Lung (tissue), 12 donors: ENCODE measurements around the gene TCF7. TPM values are rescaled to one million over a fixed set of nuclear protein-coding genes. Genes with fewer than 3 reads are reported as not detected.

Experiments used
- ATAC-seq: fragments of 200-7000 bp; cut with Tn5 transposase; one replicate; pipeline ENCODE4 v1.9.1; 2020; ENCODE audit warnings: moderate number of reproducible peaks; ENCODE audit not compliant: insufficient read depth, low FRiP score
- DNase-seq, 3 donors: peaks; one replicate each; pipeline ENCODE4 v3.0.0-alpha.2; 2013 to 2017
- H3K27ac ChIP-seq, 2 donors: one replicate each; pipeline ENCODE4 v1.5.1; 2013; ENCODE audit warnings: mild to moderate bottlenecking in 2 of 2, moderate library complexity in 2 of 2, control low read depth in 1 of 2, inconsistent platforms in 1 of 2, low read depth in 1 of 2, low read length in 1 of 2
- H3K27me3 ChIP-seq, 3 donors: one replicate each; pipeline ENCODE4 v1.5.1; 2013; ENCODE audit warnings: low read length in 2 of 3; ENCODE audit not compliant: control insufficient read depth in 3 of 3, insufficient read depth in 3 of 3
- H3K36me3 ChIP-seq, 4 donors: one replicate each; pipeline ENCODE4 v1.5.1; 2013; ENCODE audit warnings: low read length in 4 of 4, mild to moderate bottlenecking in 1 of 4, moderate library complexity in 1 of 4; ENCODE audit not compliant: control insufficient read depth in 4 of 4, insufficient read depth in 4 of 4
- H3K4me1 ChIP-seq, 5 donors: one replicate each; pipeline ENCODE4 v1.5.1; 2013; ENCODE audit warnings: low read length in 5 of 5, mild to moderate bottlenecking in 2 of 5, moderate library complexity in 1 of 5; ENCODE audit not compliant: control insufficient read depth in 5 of 5, insufficient read depth in 5 of 5
- H3K4me3 ChIP-seq: one replicate; pipeline ENCODE4 v1.5.1; 2013; ENCODE audit warnings: mild to moderate bottlenecking, control low read depth, moderate library complexity
- H3K9ac ChIP-seq, 2 donors: one replicate each; pipeline ENCODE4 v1.5.1; 2013; ENCODE audit warnings: low read length in 2 of 2, control low read depth in 1 of 2; ENCODE audit not compliant: insufficient read depth in 1 of 2
- H3K9me3 ChIP-seq, 4 donors: one replicate each; pipeline ENCODE4 v1.5.1; 2013; ENCODE audit warnings: low read length in 3 of 4, mild to moderate bottlenecking in 1 of 4, moderate library complexity in 1 of 4; ENCODE audit not compliant: control insufficient read depth in 4 of 4, insufficient read depth in 3 of 4
- WGBS, 2 donors: extraction: QIAGEN DNeasy Blood & Tissue Kit; methylation state at CpG; one replicate each; pipeline ENCODE4 v1.1.7; 2013; 5-methylcytosine and 5-hydroxymethylcytosine counted together
- polyA plus RNA-seq, 2 donors: library from polyadenylated mRNA; stranded (reverse); fragments of 200-250 nt; gene quantifications; one replicate each; pipeline ENCODE4 v1.2.1, GENCODE V29; 2013
- total RNA-seq, 2 donors: library from RNA; depleted of rRNA in 1 of 2; stranded (reverse); fragments of >200 nt in 1 of 2; gene quantifications; one replicate each; pipeline ENCODE4 v1.2.1, GENCODE V29; 2014 to 2021
- TF ChIP-seq, protein P1 (sequence below): IDR thresholded peaks from 2 replicates; pipeline ENCODE4 v1.5.1; 2012; ENCODE audit warnings: mild to moderate bottlenecking; ENCODE audit errors: control extremely low read depth, extremely low read depth
- donor health status: control.
- donor health status: control.
- donor health status: Bipolar disorder and iron deficiency.
- donor health status: healthy.
- donor health status: DM: yes; HTN: yes; CAD: no.

The TCF7 gene
- total and polyA plus RNA-seq, 4 donors, result 2.9 to 6.0 (median 3.4) TPM

DNA sequence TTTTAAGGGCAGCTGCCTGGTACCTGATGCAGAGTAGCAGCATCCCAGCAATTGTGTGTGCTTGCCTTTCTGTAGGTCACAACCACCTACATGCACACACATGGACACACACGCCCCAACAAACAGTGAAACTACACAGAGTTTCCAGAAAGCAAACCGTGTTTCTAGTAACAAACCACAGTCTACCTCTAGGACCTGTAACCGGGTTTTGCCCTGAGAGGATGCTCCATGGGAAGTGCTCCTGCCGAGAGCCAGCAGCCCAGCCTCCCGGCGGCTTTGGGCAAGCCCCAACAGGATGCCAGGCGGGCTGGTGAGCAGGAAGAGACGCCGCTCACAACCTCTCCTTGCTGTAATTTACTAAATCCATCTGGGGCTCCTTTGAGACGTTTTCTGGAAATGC lies 4.1 kb upstream of the TCF7 start:
- TF ChIP-seq, protein P1, sequence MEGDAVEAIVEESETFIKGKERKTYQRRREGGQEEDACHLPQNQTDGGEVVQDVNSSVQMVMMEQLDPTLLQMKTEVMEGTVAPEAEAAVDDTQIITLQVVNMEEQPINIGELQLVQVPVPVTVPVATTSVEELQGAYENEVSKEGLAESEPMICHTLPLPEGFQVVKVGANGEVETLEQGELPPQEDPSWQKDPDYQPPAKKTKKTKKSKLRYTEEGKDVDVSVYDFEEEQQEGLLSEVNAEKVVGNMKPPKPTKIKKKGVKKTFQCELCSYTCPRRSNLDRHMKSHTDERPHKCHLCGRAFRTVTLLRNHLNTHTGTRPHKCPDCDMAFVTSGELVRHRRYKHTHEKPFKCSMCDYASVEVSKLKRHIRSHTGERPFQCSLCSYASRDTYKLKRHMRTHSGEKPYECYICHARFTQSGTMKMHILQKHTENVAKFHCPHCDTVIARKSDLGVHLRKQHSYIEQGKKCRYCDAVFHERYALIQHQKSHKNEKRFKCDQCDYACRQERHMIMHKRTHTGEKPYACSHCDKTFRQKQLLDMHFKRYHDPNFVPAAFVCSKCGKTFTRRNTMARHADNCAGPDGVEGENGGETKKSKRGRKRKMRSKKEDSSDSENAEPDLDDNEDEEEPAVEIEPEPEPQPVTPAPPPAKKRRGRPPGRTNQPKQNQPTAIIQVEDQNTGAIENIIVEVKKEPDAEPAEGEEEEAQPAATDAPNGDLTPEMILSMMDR, result no peak
- Histone ChIP-seq H3K36me3 (no peaks in the 10 kb centered on the region), H3K27me3 (peaks cover 0 to 11% (median 6%) of the 10 kb centered on the region in 3 donors), H3K4me3 (no peak overlapping the region), H3K27ac (no peak overlapping the region), H3K9ac (no peak overlapping the region), H3K4me1 (peaks cover 0 to 12% (median 4%) of the 10 kb centered on the region in 5 donors), H3K9me3 (no peaks in the 10 kb centered on the region)
- no peak for DNase-seq
- WGBS, 2 donors, result 51 to 56% methylated on average over 10 of the region's 10 CpGs
- ATAC-seq, result no peak

DNA sequence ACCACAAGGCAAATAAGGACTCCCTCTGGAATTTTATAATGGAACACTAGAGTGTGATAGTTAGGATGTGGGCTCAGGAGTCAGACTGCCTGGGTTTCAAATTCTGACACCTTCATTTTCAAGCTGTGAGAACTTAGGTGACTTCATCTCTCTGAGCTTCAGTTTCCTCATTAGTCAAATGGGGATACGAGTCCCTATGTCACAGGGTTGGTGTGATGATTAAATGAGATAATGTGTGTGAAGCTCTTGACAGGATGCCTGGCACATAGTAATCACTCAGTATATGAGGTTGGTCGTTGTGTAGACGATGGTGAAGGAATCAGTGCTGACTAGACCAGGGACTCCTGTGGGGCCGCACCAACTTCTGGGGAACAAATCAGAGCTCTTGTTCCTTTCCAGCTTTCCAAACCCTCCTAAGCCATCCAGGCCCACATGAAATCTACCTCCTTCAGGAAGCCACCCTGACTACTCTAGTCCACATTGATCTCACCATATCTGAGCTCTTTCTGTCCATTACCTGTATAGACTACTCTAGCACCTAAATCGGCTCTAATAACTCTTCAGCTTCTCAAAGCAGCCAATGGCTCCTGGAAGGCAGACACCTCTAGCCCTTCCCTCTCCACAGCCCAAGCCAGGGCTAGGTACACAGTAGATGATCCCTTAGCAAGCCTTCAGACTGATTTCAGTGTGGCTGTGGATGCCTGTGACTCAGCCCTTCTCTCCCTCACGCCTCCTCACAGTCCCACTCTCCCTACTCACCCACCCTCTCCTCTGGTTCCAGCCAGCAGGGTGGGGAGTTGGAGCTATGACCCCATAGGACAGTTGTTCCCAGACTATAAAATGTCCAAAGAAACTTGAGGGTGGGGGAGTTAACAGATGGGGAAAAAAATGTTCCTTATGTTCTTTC lies 2.5 kb upstream of the TCF7 start:
- Histone ChIP-seq H3K4me3 (no peak overlapping the region), H3K36me3 (no peaks in the 10 kb centered on the region), H3K9me3 (no peaks in the 10 kb centered on the region), H3K4me1 (peaks cover 0 to 15% (median 4%) of the 10 kb centered on the region in 5 donors), H3K9ac (no peak overlapping the region), H3K27ac (no peak overlapping the region), H3K27me3 (peaks cover 0 to 11% (median 9%) of the 10 kb centered on the region in 3 donors)
- DNase-seq (no peak), ATAC-seq (no peak)
- WGBS, 2 donors, result 86 to 92% methylated on average over 6 of the region's 6 CpGs
- TF ChIP-seq, protein P1, result no peak

DNA sequence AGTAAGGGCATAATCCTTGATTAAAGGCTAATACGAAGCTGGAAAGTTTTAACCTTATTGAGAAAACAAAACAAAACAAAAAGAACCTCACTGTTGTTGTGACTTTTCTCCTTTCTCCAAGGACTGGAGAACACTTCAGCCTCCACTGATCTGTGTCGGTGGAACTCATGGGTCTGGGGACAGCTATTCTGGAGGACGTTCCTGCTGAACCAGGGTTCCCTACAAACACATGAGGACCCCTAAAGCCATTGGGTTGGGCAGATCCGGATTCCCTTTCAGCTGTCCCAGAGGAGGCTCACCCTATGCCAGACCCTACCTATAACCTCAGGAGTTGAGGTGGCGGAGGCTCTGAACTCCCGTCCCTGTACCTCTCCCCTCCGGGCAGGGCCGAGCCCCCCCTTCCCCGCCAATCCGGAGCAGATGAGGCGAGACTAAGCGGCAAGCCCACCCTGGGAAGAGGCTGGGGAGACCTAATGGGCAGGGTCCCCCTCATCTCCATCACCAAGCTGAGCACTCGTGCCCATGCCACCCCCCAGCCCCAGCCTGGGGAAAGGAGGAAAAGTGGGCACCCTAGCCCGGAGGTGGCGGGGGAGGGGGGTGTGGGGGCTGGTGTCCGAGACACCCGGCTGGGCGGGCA lies 1.6 kb upstream of the TCF7 start:
- no peak overlapping the region for H3K9ac ChIP-seq
- TF ChIP-seq, protein P1, result no peak
- peaks cover 0 to 2% (median 0%) of the 10 kb centered on the region in 4 donors for H3K36me3 ChIP-seq
- H3K27me3 ChIP-seq, result peaks cover 0 to 11% (median 10%) of the 10 kb centered on the region in 3 donors
- H3K27ac ChIP-seq, result no peak overlapping the region
- H3K9me3 ChIP-seq, result no peaks in the 10 kb centered on the region
- no peak overlapping the region for H3K4me3 ChIP-seq
- DNase-seq, result no peak
- 47 to 62% methylated on average over 18 of the region's 18 CpGs for WGBS, 2 donors
- no peak for ATAC-seq
- H3K4me1 ChIP-seq, result peaks cover 0 to 15% (median 4%) of the 10 kb centered on the region in 5 donors
